HUDEP-2 (cell line): ENCODE results near the gene GGN.
A peak's percentile ranks its signal among the peaks of the same experiment; 100 is the strongest.
"Not testable (repeated sequence)": the region's sequence is repeated elsewhere in the genome, so short reads cannot be mapped to it uniquely, and the experiment has no call there.

Experiments used
- DNase-seq, 76 experiments: peaks; one replicate each; lab custom pipeline; 2025; ENCODE audit not compliant: unreplicated experiment in 76 of 76; lab: John Stamatoyannopoulos, UW

The GGN gene

DNA sequence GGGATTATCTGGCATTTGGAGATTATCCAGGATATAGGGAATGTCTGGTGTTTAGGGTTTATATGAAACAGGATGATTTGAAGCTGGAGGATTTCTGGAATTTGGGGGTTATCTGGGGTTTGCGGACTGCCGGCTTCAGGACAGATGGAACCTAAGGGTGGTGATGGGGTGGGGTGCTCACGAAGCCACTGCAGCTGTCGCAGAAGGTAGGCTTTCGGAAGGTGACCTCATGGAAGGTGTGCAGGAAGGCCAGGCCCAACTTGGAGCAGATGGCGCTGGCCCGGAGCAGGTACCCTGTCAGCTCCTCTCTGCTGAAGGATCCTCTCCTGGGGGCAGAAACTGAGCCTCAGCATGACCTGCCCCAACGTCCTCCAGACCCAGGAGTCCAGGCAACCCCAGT lies 24.7 kb upstream of the GGN start:
- DNase-seq: no peak

DNA sequence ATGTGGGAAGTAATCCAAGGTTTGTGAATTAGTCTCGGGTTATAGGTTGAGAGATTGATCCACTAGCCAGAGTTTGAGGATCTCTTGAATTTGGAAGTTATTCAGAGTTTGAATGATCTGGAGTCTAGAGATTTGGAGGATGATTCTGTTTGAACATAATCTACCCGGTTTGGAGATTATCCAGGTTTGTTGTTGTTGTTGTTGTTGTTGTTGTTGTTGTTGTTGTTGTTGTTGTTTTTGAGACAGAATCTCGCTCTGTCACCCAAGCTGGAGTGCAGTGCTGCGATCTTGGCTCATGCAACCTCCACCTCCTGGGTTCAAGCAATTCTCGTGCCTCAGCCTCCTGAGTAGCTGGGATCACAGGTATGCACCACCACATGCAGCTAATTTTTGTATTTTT lies 24.1 kb upstream of the GGN start:
- DNase-seq: not testable (repeated sequence)

DNA sequence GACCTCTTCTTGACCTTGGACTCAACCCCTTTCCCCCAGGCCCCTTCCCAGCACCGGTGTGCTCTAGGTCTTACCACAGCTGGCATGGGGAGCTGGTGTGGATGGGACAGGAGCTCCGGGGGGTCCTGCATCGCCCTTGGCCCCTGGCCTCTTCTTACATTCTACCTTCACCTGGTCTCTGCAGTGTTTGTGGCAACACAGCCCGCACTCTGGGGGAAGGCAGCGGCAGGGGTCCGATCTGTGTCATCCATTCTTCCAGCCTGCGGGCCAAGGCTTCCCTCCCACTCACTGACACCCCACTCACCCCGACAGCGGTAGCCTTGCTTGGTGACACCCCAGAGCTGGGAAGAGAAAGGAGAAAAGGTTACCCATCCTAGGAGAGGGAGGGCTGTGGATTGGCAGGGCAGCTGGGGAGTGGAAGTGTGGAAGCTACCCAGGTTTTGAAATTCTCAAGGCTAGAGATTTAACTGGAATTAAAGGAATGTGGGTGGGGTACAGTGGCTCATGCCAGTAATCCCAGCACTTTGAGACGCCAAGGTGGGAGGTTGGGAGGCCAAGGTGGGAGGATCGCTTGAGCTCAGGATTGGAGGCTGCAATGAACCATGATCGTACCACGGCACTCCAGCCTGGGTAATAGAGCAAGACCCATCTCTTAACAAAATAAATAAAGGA lies 23.3 kb upstream of the GGN start:
- DNase-seq: no peak

DNA sequence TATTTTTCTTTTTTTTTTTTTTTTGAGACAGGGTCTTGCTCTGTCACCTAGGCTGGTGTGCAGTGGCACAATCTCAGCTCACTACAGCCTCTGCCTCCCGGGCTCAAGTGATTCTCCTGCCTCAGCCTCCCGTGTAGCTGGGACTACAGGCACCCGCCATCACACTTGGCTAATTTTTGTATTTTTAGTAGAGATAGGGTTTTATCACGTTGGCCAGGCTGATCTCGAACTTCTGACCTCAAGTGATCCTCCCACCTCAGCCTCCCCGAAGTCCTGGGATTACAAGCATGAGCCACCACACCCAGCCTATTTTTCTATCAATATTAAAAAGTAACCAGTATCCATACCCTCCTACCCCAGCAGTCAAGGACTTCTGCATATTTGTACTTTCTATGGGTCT lies 22.6 kb upstream of the GGN start:
- peak in 2 of 76 experiments; percentile 11 to 25 for DNase-seq

DNA sequence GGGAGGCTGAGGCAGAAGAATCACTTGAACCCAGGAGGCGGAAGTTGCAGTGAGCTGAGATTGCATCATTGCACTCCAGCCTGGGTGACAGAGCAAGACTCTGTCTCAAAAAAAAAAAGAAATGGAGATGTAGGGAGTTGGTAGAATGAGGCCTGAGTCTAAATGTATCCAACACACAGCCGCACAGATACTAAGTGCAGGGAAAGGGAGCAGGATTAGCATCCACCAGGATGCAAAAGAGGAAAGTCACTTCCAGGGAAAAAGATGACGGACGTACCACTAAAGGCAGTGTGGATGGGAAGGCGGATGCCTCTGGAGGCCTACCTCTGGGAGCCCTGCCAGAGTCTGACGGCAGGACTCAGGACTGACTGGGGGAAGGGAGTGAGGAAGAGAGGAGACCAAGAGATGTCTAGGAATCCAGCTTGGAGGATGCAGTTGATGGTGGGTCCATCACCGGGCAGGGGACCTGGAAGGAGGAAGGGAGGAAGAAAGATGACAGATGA lies 21.8 kb upstream of the GGN start:
- DNase-seq: no peak

DNA sequence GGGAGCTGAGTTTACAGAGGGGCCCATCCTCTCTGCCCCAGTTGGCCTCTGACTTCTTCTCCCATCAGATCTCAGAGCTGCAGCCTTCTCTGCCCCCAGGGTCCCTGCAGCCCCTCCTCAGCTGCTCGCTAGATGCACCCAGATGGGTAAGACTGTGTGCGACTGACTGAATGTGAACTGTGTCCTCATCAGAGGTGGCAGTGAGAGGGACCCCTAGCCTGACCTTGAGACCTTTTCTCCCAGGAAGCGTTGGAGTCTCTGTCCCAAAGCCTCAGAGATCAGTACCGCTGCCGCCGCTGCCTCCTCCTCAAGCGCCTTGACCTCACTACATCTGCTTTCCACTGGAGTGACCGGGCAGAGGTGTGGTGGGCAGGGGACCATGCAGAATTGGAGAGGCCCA lies 17.4 kb upstream of the GGN start:
- no peak for DNase-seq

DNA sequence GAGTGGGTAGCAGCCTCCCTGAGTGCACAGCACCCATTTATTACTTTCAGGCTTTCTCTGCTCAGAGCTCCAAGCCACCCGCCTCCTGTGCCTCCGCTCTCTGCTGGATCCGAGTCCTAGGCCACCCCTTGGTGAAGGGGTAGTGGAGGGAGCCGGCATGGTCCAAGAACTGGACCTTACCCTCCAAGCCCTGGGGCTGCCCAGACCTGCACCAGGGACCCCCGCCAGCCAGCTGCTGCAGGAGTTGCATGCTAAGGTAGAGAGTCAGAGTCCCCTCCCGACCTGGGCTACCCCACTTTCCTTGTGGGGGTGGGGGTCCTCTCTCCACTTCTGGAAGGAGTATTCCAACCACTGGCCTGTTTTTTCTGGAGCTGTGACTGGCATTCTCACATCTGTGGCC lies 17.0 kb upstream of the GGN start:
- DNase-seq: no peak

DNA sequence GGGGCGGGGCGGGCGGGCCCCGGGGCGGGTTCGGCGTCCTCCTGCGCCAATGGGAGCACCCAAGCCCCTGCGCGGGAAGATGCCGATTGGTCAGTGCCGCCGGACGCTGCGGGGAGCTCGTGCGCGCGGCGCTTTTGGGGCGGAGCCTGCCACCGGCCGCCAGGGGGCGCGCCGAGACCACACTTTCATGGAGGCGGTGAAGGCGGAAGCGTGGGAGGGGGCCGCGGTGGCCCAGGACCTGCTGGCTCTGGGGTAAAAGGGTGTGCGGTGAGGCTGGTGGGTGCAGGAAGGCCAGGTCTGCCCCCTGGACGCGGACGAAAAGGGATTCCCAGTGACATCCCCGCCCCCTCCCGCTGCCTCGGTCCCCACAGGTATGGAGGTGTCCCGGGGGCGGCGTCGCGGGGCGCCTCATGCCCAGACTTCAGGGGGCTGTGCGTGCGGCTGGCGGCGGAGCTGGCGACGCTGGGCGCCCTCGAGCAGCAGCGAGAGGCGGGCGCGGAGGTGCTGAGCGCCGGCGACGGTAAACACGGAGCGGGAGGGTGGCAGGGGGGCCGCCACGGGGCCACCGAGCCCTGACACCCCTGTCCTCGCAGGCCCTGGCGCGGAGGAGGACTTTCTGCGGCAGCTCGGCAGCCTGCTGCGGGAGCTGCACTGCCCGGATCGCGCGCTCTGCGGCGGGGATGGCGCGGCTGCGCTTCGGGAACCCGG lies 15.3 kb upstream of the GGN start, which contains the start of gene FAM98C:
TSS of gene FAM98C (plus strand) at position 127 of the 708 bp plus-strand sequence. CDS start at position 188, 61 bp downstream.
- DNase-seq: peak; percentile 76 to 100 (median 99)

DNA sequence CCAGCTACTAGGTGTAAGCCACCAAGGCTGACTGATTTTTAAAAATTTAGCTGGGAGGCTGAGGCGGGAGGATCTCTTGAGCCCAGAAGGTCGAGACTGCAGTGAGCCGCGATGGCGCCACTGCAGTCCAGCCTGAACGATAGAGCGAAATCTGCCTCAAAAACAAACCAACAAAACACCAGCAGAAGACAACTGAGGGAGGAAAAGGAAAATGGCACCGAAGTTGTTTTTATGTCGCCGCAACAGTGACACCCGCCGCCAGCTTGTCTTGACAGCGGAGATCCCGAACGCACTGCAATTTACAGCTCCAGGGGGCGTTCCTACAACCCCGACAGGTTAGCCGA lies 14.8 kb upstream of the GGN start:
- no peak for DNase-seq

DNA sequence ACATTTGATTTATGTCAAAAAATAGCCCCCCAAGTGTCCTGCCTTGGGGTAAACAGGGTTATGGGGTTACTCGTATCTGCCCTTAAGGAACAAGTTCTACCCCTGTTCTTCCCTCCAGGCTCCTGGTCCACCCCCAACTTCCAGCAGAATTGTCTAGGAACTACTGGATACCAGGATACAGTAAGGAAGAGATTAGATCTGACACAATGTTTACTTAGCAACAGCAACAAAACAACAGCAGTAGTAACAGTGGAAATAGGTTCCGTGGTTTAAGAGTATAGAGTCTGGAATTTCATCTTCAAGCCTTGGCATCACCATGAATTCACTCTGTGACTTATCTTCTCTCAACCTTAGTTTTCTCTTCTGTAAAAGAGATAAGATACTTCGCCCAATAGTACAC lies 13.3 kb upstream of the GGN start:
- no peak for DNase-seq

DNA sequence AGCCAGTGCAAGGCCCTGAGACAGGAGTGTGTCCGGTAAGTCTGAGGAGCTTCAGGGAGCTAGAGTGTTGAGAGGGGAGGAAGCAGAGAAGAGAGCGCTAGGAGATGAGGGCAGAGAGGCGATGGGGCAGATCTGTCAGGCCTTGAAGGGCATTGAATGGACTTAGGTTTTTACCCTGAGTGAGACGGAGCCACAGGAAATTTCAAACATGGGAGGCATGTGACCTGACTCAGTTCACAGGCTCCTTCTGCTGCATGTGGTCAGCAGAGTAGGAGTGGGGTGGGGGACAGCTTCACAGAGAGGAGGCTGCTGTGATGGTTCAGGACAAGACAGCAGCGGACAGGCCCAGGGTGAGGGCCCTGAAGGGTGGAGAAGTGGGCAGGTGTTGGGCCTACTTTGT lies 12.5 kb upstream of the GGN start:
- no peak for DNase-seq

DNA sequence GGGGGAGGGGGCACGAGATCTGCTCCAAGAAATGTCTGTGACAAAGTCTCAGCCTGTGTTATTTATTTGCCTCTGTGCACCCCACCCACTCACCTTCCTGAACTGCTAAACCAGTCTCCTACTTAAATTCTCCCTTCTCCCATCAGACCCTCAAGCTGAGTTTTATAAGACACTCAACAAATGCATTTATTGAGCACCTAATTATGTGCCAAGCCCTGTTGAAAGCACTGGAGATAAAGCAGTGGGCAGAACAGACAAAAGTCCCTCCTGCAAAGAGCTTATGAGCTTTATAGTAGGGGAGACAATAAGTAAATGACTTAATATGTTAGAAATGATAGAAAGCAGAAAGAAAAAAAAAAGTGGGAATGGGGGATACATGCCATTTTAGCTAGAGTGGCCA lies 11.7 kb upstream of the GGN start:
- no peak for DNase-seq

DNA sequence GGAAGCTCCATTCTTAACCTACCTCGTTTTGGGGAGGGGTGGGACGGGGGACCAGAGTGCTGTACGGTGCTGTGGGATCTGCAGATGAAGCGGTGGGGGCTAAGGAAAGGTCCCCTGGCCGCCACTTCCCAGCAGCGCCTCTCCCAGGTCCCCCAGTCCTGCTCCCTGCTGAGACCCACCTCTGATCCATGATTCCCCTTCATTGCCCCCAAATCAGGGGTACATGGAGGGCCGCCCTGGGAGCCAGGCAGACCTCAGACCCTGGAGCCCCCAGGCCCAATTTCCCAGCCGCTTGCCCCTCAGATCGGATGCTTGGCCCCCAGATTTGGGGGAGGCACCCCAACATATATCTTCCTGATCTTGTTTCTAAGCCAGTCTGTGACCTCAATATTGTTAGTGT lies 11.2 kb upstream of the GGN start:
- no peak for DNase-seq

DNA sequence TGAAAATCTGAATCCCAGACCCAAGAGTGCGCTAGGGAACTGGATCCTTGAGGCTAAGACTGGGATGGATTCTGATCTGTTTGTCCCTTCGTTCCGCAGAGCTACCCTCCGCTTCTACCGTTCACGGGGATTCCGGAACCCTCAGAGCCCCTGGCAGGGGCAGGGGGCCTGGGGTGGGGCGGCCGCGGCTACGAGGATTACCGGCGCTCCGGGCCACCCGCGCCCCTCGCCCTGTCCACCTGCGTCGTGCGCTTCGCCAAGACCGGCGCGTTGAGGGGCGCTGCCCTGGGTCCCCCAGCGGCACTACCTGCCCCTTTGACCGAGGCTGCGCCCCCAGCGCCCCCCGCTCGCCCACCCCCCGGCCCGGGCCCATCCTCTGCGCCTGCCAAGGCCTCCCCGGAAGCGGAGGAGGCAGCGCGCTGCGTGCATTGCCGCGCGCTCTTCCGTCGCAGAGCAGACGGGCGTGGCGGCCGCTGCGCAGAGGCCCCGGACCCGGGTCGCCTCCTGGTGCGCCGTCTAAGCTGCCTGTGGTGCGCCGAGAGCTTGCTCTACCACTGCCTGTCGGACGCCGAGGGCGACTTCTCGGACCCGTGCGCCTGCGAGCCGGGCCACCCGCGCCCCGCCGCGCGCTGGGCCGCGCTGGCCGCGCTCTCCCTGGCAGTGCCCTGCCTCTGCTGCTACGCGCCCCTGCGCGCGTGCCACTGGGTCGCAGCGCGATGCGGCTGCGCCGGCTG lies 7.7 kb upstream of the GGN start:
- DNase-seq: peak in 1 of 76 experiments; percentile 20

DNA sequence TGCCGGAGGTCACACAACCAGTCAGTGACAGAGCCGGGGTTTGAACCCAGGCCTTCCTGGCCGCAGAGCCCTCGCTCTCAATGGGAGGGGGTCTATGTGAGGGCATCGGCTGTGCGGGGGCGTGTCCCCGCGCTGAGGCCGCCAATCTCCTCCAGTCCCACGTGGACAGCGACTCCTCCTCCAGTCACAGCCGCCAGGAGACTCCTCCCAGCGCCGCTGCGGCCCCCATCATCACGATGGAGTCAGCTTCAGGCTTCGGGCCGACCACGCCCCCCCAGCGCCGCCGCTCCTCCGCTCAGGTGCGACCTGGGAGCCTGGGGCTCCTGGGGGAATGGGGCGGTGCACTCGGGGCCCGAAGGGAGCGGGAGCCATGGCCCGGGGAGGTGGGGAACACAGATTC lies 6.7 kb upstream of the GGN start:
- DNase-seq: peak in 60 of 76 experiments; percentile 3 to 75 (median 52)

DNA sequence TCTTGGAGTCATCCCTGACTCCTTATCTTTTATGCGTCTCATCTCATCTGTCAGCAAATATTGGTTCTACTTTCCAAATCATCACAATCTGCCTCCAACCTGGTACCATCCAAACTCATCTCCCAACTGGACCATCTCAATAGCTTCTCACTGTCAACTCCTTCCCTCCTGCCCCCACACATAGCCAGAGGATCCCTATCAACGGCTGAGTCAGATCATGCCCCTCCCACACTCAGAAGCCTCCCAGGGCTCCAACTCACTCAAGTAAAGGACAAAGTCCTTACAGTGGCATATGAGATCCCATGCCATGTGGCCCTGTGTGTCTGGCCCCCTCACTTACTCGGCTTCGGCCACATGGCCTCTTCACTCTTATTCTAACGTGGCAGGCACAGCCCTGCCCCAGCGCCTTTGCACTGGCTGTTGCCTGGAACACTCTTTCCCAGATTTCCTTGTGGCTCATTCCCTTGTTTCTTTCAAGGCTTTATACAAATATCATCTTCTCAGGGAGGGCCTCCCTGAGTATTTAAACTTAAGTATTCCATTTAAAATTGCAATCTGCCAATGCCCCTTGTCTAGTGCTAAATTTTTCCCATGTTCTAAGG lies 5.0 kb upstream of the GGN start:
- DNase-seq: peak in 65 of 76 experiments; percentile 16 to 81 (median 55)

DNA sequence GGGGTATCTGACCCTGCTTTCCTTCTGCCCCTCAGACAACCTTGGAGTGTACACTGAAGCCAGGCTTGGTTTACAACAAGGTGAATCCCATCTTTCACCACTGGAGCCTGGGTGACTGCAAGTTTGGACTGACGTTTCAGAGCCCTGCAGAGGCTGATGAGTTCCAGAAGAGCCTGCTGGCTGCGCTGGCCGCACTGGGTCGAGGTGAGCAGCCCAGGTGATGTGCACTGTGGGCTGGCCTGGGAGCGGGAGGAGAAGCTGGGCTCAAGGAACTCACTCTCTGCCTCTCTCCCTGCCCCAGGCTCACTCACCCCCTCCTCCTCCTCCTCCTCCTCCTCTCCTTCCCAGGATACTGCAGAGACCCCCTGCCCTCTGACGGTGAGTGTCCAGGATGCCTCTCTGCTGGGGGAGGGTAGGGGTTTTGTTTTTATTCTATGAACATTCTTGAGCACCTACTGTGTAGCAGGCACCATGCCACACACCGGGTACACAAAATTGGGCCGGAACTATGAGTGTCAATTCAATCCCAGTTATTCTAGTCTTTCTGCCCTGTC lies 4.2 kb upstream of the GGN start:
- DNase-seq: no peak

DNA sequence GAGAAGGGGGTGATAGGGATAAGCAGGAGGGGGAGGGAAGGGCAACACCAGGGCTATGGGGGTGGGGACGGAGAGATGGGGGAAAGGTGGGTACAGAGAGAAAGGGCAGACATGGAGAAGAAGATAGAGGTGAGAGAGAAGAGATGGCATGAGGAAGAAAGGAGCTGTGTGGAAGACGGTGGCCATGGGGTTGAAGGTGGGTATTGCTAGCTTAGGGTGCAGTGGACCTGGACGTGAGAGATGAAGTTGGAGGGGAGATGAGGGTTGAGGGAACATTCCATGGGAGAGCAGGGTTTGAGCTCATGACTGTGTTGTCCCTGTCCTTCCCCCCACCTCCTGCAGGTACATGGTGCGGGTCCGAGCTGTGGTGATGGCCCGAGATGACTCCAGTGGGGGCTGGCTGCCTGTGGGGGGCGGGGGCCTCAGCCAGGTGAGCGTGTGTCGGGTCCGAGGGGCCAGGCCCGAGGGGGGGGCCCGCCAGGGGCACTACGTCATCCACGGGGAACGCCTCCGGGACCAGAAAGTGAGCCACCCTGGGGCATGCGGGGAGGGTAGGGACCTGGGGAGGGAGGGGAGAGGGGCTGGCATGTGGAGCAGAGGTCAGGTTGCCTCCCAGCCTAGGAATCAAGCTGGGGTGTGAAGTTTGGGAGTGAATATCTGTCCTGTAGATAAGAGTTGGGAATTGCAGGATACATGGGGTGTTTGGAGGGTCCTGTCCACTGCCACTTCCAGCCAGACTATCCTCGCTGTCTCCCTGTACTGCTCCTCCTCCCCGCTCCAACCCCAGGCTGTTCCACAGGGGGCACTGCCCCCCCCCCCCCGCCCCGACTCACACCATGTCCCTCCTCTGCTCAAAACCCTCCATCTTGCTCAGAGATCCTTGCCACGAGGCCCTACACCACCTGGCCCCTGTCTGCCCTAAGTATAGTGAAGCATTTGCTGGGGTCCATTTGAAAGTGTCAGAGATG lies 2.4 kb upstream of the GGN start:
- no peak for DNase-seq

DNA sequence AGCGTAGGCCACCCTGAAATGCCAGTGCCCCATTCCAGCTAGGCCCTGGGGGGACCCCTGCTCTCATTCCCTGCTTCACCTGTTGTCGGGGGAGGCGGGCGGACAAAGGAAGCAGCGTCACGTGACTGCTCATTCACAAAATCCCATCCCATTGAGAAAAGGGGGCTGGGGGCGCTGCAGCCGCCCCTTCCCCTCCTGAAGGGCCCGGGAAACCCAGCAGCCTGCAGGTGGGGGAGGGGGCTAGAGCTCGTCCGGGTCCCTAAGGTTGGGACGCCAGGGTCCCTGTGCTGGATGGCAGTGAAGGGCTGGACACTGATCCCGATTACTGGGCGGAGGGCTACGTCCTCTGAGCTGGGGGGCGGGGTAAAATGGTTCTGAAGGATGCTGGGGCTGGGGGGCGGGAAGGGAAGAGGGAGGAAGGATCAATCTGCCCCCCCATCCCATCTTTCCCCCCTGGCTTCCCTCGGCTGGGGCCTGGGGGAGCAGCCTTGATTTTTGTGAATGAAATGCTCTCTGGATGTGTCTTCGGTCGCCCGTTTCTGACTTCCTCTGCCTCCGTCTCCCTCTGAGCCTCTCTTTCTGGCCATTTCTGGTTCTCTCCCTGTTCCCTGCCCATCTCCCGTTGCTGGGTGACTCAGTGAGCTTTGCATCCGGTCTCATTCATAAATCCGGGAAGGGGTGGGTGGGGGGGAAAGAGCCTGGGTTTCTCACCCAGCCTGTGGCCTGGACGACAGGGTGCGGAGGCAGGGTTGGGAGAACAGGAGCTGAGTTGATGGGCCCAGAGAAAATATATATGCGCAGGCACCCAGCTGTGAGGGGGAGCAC lies 1.5 kb upstream of the GGN start:
- DNase-seq: no peak
